Neural progenitor cell (in vitro differentiated cells): ENCODE results near the gene THOC5. TPM values are rescaled to one million over a fixed set of nuclear protein-coding genes. Genes with fewer than 3 reads are reported as not detected.
"Not testable (repeated sequence)": the region's sequence is repeated elsewhere in the genome, so short reads cannot be mapped to it uniquely, and the experiment has no call there.

Source experiments
- DNase-seq: peaks from one replicate; pipeline ENCODE4 v3.0.0-alpha.2; 2016; ENCODE audit warnings: low spot score
- H2AFZ ChIP-seq: fragments of 200-600 bp; sonication (generic); replicated peaks from 2 replicates; pipeline ENCODE4 v1.6.1; 2016; ENCODE audit warnings: antibody characterized with exemption
- H3F3A ChIP-seq: fragments of 200-600 bp; sonication (generic); 2 replicates; pipeline ENCODE4 v1.6.1; 2016; ENCODE audit warnings: antibody characterized with exemption, low read depth
- H3K27ac ChIP-seq: fragments of 200-600 bp; sonication (generic); 2 replicates; pipeline ENCODE4 v1.5.1; 2016; ENCODE audit warnings: mild to moderate bottlenecking
- H3K27me3 ChIP-seq: fragments of 200-600 bp; sonication (generic); 2 replicates; pipeline ENCODE4 v1.6.1; 2016; ENCODE audit warnings: mild to moderate bottlenecking, moderate library complexity
- H3K36me3 ChIP-seq: fragments of 200-600 bp; sonication (generic); 2 replicates; pipeline ENCODE4 v1.5.1; 2016
- H3K4me1 ChIP-seq: fragments of 200-600 bp; sonication (generic); 2 replicates; pipeline ENCODE4 v1.6.1; 2016; ENCODE audit warnings: mixed run types
- H3K4me2 ChIP-seq: fragments of 200-600 bp; sonication (generic); 2 replicates; pipeline ENCODE4 v1.6.1; 2016
- H3K4me3 ChIP-seq: fragments of 200-600 bp; sonication (generic); 2 replicates; pipeline ENCODE4 v1.5.1; 2016
- H3K79me2 ChIP-seq: fragments of 200-600 bp; sonication (generic); 2 replicates; pipeline ENCODE4 v1.6.1; 2016; ENCODE audit warnings: low read depth
- H3K9ac ChIP-seq: fragments of 200-600 bp; sonication (generic); 2 replicates; pipeline ENCODE4 v1.6.1; 2016
- H3K9me3 ChIP-seq: fragments of 200-600 bp; sonication (generic); 2 replicates; pipeline ENCODE4 v1.5.1; 2016; ENCODE audit warnings: low read depth
- H4K20me1 ChIP-seq: fragments of 200-600 bp; sonication (generic); 2 replicates; pipeline ENCODE4 v1.6.1; 2016; ENCODE audit warnings: low read depth
- H3K27ac Mint-ChIP-seq: 3 replicates; pipeline ENCODE4 v1.8.0; 2021; ENCODE audit warnings: mixed read lengths
- H3K27me3 Mint-ChIP-seq: 2 replicates; pipeline ENCODE4 v1.8.0; 2022; ENCODE audit warnings: low read depth, mild to moderate bottlenecking, inconsistent platforms, moderate library complexity, mixed read lengths; ENCODE audit not compliant: insufficient read depth
- H3K36me3 Mint-ChIP-seq: 3 replicates; pipeline ENCODE4 v1.8.0; 2021; ENCODE audit warnings: mixed read lengths
- H3K4me1 Mint-ChIP-seq: 3 replicates; pipeline ENCODE4 v1.8.0; 2021; ENCODE audit warnings: mixed read lengths
- H3K4me3 Mint-ChIP-seq: 3 replicates; pipeline ENCODE4 v1.8.0; 2021; ENCODE audit warnings: mild to moderate bottlenecking, moderate library complexity, mixed read lengths
- H3K9me3 Mint-ChIP-seq: 3 replicates; pipeline ENCODE4 v1.8.0; 2020; ENCODE audit warnings: mixed read lengths
- EZH2 ChIP-seq: fragments of 200-600 bp; sonication (generic); IDR thresholded peaks from 2 replicates; pipeline ENCODE4 v1.6.1; 2017; ENCODE audit warnings: antibody characterized with exemption, mild to moderate bottlenecking, moderate library complexity
- EZH2phosphoT487 ChIP-seq: fragments of 200-600 bp; sonication (generic); IDR thresholded peaks from 2 replicates; pipeline ENCODE4 v1.6.1; 2017; ENCODE audit warnings: antibody characterized with exemption
- total RNA-seq: library from RNA; depleted of rRNA; stranded (reverse); fragments of >200 nt; gene quantifications from 2 replicates; pipeline ENCODE4 v1.2.3, GENCODE V29; 2015; ENCODE audit warnings: low replicate concordance
- TF ChIP-seq, protein P1 (sequence below): fragments of 200-600 bp; sonication (generic); IDR thresholded peaks from 2 replicates; pipeline ENCODE4 v1.5.1; 2017; ENCODE audit warnings: antibody characterized with exemption, mild to moderate bottlenecking

The THOC5 gene
- total RNA-seq, 1 donor from 2014 or later = 42.9 TPM

DNA sequence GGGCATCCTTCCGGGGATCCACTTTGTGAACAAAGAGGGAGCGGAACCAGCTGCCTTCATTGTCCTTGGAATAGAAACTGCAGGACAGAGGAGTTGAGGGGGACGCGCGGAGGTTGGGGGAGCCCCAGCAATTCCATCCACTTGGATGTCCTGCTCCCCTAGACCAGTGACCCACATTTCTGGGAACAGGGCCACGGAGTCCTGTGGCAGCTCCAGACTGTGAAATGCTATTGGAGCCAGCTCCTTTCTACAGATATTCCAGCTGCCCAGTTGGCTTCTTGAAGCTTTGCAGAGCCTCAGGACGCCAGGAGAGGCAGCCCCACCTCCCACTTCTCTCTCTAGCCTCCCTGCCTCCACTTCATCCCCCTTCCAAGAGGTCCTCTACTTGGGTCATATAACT is 16.9 kb upstream of the THOC5 start:
- Histone ChIP-seq H3K9ac (no peak overlapping the region), H3K9me3 (no peaks in the 10 kb centered on the region), H3K36me3 (peaks cover 8% of the 10 kb centered on the region), H2AFZ (no peak overlapping the region), H3F3A (peaks cover 2% of the 10 kb centered on the region), H4K20me1 (peaks cover 18% of the 10 kb centered on the region), H3K4me1 (peaks cover 3% of the 10 kb centered on the region), H3K4me3 (no peak overlapping the region), H3K27ac (no peak overlapping the region), H3K4me2 (no peak overlapping the region), H3K79me2 (no peaks in the 10 kb centered on the region), H3K27me3 (no peaks in the 10 kb centered on the region)
- Mint-ChIP-seq H3K27ac (no peak overlapping the region), H3K4me1 (peaks cover 2% of the 10 kb centered on the region), H3K4me3 (no peak overlapping the region), H3K9me3 (no peaks in the 10 kb centered on the region), H3K27me3 (peaks cover 3% of the 10 kb centered on the region), H3K36me3 (peaks cover 23% of the 10 kb centered on the region)
- TF ChIP-seq, protein P1, sequence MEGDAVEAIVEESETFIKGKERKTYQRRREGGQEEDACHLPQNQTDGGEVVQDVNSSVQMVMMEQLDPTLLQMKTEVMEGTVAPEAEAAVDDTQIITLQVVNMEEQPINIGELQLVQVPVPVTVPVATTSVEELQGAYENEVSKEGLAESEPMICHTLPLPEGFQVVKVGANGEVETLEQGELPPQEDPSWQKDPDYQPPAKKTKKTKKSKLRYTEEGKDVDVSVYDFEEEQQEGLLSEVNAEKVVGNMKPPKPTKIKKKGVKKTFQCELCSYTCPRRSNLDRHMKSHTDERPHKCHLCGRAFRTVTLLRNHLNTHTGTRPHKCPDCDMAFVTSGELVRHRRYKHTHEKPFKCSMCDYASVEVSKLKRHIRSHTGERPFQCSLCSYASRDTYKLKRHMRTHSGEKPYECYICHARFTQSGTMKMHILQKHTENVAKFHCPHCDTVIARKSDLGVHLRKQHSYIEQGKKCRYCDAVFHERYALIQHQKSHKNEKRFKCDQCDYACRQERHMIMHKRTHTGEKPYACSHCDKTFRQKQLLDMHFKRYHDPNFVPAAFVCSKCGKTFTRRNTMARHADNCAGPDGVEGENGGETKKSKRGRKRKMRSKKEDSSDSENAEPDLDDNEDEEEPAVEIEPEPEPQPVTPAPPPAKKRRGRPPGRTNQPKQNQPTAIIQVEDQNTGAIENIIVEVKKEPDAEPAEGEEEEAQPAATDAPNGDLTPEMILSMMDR = no peak
- no peak for TF ChIP-seq EZH2phosphoT487
- TF ChIP-seq EZH2 = no peak
- no peak for DNase-seq

DNA sequence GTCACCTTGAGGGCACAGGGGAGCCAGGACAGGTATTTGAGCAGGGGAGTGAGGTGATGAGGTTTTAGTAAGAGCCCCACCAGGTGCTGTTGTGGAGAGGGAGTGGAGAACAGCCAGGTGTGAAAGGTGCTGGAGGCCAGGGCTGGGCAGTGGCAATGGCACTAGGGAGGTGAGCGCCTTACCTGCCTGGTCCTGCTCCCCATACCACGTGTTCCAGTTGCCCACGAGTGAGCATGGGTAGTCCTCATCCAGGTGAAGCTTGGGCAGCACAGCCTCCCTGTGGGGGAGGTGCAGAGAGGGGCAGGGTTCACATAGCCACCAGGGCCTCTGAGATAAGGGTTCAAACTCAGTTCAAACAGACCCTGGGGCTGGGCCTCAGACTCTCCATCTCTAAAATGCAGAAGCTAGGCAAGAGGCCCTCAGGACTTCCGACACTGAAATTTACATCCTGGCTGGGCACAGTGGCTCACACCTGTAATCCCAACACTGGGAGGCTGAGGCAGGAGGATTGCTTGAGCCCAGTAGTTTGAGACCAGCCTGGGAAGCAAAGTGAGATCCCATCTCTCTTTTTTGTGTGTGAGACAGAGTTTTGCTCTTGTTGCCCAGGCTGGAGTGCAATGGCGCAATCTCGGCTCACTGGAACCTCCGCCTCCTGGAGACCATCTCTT is 15.6 kb upstream of the THOC5 start:
- no peak overlapping the region for H3K27ac Mint-ChIP-seq

DNA sequence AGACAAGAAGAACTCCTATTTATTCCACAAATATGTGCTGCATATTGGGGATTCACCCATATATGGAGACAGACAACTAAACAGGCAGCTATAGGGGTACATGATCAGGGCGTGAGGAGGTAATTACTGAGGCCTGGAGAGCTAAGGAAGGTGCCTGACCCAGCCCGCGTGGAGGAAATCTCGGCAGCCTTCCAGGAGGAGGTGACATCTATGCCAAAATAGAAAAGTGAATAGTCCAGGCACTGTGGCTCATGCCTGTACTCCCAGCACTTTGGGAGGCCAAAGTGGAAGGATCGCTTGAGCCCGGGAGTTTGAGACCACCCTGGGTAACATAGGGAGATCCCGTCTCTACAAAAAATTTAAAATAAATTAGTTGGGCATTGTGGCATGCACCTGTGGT is 13.8 kb upstream of the THOC5 start:
- Mint-ChIP-seq H3K27me3 (peaks cover 3% of the 10 kb centered on the region), H3K9me3 (no peaks in the 10 kb centered on the region), H3K27ac (no peak overlapping the region), H3K4me1 (peaks cover 2% of the 10 kb centered on the region), H3K4me3 (no peak overlapping the region), H3K36me3 (peaks cover 33% of the 10 kb centered on the region)
- no peak for DNase-seq
- H2AFZ ChIP-seq = no peak overlapping the region
- H3K4me3 ChIP-seq = no peak overlapping the region
- H3F3A ChIP-seq = peaks cover 15% of the 10 kb centered on the region
- peaks cover 16% of the 10 kb centered on the region for H4K20me1 ChIP-seq
- no peak overlapping the region for H3K27ac ChIP-seq
- peaks cover 3% of the 10 kb centered on the region for H3K4me1 ChIP-seq
- H3K4me2 ChIP-seq = no peak overlapping the region
- no peak overlapping the region for H3K9ac ChIP-seq
- H3K79me2 ChIP-seq = no peaks in the 10 kb centered on the region
- H3K9me3 ChIP-seq = no peaks in the 10 kb centered on the region
- H3K36me3 ChIP-seq = peaks cover 8% of the 10 kb centered on the region
- no peaks in the 10 kb centered on the region for H3K27me3 ChIP-seq
- TF ChIP-seq, protein P1 = no peak
- TF ChIP-seq EZH2phosphoT487 (no peak), EZH2 (no peak)

More for the DNA sequence above, 15.6 kb upstream of the THOC5 start:
- Histone ChIP-seq H2AFZ (no peak overlapping the region), H3K4me1 (peaks cover 3% of the 10 kb centered on the region), H3K36me3 (peaks cover 8% of the 10 kb centered on the region), H3K27me3 (no peaks in the 10 kb centered on the region), H3K27ac (no peak overlapping the region), H3K4me3 (no peak overlapping the region), H3K79me2 (no peaks in the 10 kb centered on the region), H3F3A (peaks cover 11% of the 10 kb centered on the region), H3K4me2 (no peak overlapping the region), H4K20me1 (peaks cover 16% of the 10 kb centered on the region), H3K9me3 (no peaks in the 10 kb centered on the region), H3K9ac (no peak overlapping the region)
- TF ChIP-seq, protein P1 = no peak
- TF ChIP-seq EZH2 (no peak), EZH2phosphoT487 (no peak)
- Mint-ChIP-seq H3K9me3 (no peaks in the 10 kb centered on the region), H3K27me3 (peaks cover 3% of the 10 kb centered on the region), H3K4me1 (peaks cover 2% of the 10 kb centered on the region), H3K4me3 (no peak overlapping the region), H3K36me3 (peaks cover 27% of the 10 kb centered on the region)
- no peak for DNase-seq

DNA sequence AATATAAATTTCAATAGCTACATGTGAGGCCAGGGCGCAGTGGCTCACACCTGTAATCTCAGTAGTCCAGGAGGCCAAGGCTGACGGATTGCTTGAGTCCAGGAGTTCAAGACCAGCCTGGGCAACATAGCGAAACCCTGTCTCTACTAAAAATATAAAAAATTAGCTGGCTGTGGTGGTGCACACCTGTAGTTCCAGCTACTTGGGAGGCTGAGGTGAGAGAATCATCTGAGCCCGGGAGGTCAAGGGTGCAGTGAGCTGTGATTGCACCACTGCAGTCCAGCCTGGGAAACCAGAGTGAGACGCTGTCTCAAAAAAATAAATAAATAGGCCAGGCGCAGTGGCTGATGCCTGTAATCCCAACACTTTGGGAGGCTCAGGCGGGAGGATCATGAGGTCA is 13.0 kb upstream of the THOC5 start:
- not testable (repeated sequence) for H3K4me3 Mint-ChIP-seq, H3K9me3 Mint-ChIP-seq, H3K27ac ChIP-seq, H3K4me1 Mint-ChIP-seq, H3K27me3 ChIP-seq, H3K27me3 Mint-ChIP-seq, H3K4me2 ChIP-seq, H4K20me1 ChIP-seq, H3K27ac Mint-ChIP-seq, H3K4me3 ChIP-seq, H2AFZ ChIP-seq, H3K9me3 ChIP-seq, H3K9ac ChIP-seq, DNase-seq, H3K79me2 ChIP-seq, H3K4me1 ChIP-seq
- H3K36me3 ChIP-seq = peaks cover 12% of the 10 kb centered on the region
- H3K36me3 Mint-ChIP-seq = peaks cover 33% of the 10 kb centered on the region
- peaks cover 15% of the 10 kb centered on the region for H3F3A ChIP-seq
